Measurements from ENCODE around the gene WASL. TPM values are rescaled to one million over a fixed set of nuclear protein-coding genes. Genes with fewer than 3 reads are reported as not detected.
"Not testable (repeated sequence)": the region's sequence is repeated elsewhere in the genome, so short reads cannot be mapped to it uniquely, and the experiment has no call there.

Gene WASL
- total RNA-seq, 1 experiment from 2014 or later = 32.1 TPM

DNA sequence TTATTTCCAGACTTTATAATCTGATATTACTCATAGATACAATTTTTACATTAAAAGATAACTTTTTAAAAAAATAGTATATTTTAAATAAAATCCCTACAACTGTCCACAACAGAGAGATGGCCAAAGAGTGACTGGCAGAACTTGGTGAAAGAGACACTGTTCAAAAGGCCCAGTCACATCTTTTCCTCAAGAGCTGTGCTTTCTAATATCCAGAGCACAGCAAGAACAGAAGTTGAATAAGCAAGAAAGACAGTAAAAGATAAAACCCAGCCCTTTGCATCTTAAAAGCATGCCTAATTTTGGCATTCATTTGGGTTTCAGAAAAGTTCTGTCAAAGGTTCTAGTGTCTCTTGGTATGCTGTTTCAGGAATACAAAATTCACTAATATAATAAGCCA lies 6.9 kb downstream of the WASL start:
- Histone ChIP-seq H3K27me3 (replicated peaks; ENCODE audit: insufficient read depth, low read depth, low read length, poor library complexity) (no peaks in the 10 kb centered on the region), H3K4me1 (ENCODE audit: insufficient read depth, low read length, poor library complexity, severe bottlenecking) (peaks cover 25% of the 10 kb centered on the region), H3K36me3 (ENCODE audit: insufficient read depth, low read length, poor library complexity, severe bottlenecking) (no peaks in the 10 kb centered on the region), H3K9me3 (ENCODE audit: low read depth, low read length, poor library complexity, severe bottlenecking) (no peaks in the 10 kb centered on the region), H3K4me3 (ENCODE audit: low read depth, low read length, poor library complexity, severe bottlenecking) (no peak overlapping the region), H3K27ac (ENCODE audit: low read depth, low read length, poor library complexity, severe bottlenecking) (no peak overlapping the region)
- CTCF ChIA-PET = no interaction called here
- intact Hi-C loops (cut with micrococcal nuclease; ENCODE audit: unreplicated experiment) = no loop called here
- no TSS peak for BruUV-seq (replicated peaks)
- TF ChIP-seq, protein P1, sequence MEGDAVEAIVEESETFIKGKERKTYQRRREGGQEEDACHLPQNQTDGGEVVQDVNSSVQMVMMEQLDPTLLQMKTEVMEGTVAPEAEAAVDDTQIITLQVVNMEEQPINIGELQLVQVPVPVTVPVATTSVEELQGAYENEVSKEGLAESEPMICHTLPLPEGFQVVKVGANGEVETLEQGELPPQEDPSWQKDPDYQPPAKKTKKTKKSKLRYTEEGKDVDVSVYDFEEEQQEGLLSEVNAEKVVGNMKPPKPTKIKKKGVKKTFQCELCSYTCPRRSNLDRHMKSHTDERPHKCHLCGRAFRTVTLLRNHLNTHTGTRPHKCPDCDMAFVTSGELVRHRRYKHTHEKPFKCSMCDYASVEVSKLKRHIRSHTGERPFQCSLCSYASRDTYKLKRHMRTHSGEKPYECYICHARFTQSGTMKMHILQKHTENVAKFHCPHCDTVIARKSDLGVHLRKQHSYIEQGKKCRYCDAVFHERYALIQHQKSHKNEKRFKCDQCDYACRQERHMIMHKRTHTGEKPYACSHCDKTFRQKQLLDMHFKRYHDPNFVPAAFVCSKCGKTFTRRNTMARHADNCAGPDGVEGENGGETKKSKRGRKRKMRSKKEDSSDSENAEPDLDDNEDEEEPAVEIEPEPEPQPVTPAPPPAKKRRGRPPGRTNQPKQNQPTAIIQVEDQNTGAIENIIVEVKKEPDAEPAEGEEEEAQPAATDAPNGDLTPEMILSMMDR (conservative IDR thresholded peaks at IDR 0.05; ENCODE audit: low read depth, low read length) = no peak
- TF ChIP-seq EZH2 (IDR thresholded peaks at IDR 0.05; ENCODE audit: borderline replicate concordance, low read depth, low read length, poor library complexity, severe bottlenecking) = no peak
- POLR2A ChIA-PET (ENCODE audit: low non-redundant PET) = interaction anchor here (0.6 kb wide), 1 partner anchor 43 kb away, joined by 3 read pairs; no protein-coding TSS in a partner anchor
- no peak for DNase-seq (ENCODE audit: low spot score)

DNA sequence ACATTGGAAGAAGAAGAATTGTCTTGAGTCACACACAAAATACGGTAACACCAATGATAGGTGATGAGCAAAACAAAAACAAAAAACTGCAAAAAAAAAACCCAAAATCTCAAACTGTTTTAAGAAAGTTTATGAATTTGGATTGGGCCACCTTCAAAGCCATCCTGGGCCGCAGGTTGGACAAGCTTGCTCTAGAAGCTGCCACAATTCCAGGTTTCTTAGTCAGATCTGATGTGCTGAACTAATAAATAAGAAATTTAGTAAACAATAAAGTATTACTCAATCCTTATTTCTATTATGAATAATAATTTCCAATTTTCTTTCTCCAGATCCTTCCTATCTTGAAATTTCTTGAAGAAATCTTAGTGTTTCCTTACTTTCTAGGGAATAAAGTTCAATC lies 10.0 kb downstream of the WASL start:
- peaks cover 5% of the 10 kb centered on the region for H3K4me1 ChIP-seq (ENCODE audit: insufficient read depth, low read length, poor library complexity, severe bottlenecking)
- H3K27ac ChIP-seq (ENCODE audit: low read depth, low read length, poor library complexity, severe bottlenecking) = no peak overlapping the region
- H3K36me3 ChIP-seq (ENCODE audit: insufficient read depth, low read length, poor library complexity, severe bottlenecking) = no peaks in the 10 kb centered on the region
- BruUV-seq (replicated peaks) = no TSS peak
- no peaks in the 10 kb centered on the region for H3K27me3 ChIP-seq (replicated peaks; ENCODE audit: insufficient read depth, low read depth, low read length, poor library complexity)
- intact Hi-C loops (cut with micrococcal nuclease; ENCODE audit: unreplicated experiment) = no loop called here
- ChIA-PET CTCF (no interaction called here), POLR2A (ENCODE audit: low non-redundant PET) (no interaction called here)
- H3K4me3 ChIP-seq (ENCODE audit: low read depth, low read length, poor library complexity, severe bottlenecking) = no peak overlapping the region
- no peak for DNase-seq (ENCODE audit: low spot score)
- no peak for TF ChIP-seq EZH2 (IDR thresholded peaks at IDR 0.05; ENCODE audit: borderline replicate concordance, low read depth, low read length, poor library complexity, severe bottlenecking)
- TF ChIP-seq, protein P1 (conservative IDR thresholded peaks at IDR 0.05; ENCODE audit: low read depth, low read length) = no peak
- peaks cover 11% of the 10 kb centered on the region for H3K9me3 ChIP-seq (ENCODE audit: low read depth, low read length, poor library complexity, severe bottlenecking)

DNA sequence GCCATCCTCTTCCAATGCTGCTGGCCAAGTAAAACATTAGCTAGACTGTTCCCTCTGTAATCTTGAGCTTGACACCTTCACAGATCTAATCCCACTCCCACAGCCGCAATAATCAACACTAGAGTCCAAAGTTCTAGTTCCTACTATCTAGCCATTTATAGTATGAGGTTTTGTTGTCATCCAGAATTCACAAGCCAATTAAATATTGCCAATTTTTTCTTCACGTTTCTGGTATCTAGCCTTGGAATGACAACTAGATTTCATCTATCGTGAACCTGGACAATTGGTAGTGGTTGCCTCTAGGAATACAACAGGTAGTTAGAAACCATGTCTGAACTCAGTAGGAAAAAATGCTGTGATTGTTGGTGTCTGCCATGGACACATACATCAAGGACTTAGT lies 10.4 kb downstream of the WASL start:
- POLR2A ChIA-PET (ENCODE audit: low non-redundant PET) = no interaction called here
- CTCF ChIA-PET = no interaction called here

DNA sequence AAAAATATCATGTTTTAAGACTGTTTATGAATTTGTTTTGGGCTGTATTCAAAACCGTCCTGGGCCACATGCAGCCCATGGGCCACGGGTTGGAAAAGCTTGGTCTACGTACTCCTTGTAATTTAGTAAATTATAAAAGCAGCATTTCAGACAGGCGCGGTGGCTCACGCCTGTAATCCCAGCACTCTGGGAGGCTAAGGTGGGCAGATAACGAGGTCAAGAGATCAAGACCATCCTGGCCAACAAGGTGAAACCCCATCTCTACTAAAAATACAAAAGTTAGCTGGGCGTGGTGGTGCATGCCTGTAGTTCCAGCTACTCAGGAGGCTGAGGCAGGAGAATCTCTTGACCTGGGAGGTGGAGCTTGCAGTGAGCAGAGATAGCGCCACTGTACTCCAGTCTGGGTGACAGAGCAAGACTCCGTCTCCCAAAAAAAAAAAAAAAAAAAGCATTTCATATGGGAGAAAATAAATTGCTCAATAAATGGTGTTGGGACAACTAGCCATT lies 11.6 kb downstream of the WASL start:
- peaks cover 19% of the 10 kb centered on the region for H3K9me3 ChIP-seq (ENCODE audit: low read depth, low read length, poor library complexity, severe bottlenecking)
- POLR2A ChIA-PET (ENCODE audit: low non-redundant PET); H3K4me1 ChIP-seq (ENCODE audit: insufficient read depth, low read length, poor library complexity, severe bottlenecking); H3K36me3 ChIP-seq (ENCODE audit: insufficient read depth, low read length, poor library complexity, severe bottlenecking); intact Hi-C loops (cut with micrococcal nuclease; ENCODE audit: unreplicated experiment); H3K4me3 ChIP-seq (ENCODE audit: low read depth, low read length, poor library complexity, severe bottlenecking); BruUV-seq (replicated peaks); H3K27me3 ChIP-seq (replicated peaks; ENCODE audit: insufficient read depth, low read depth, low read length, poor library complexity); CTCF ChIA-PET; H3K27ac ChIP-seq (ENCODE audit: low read depth, low read length, poor library complexity, severe bottlenecking); DNase-seq (ENCODE audit: low spot score): not testable (repeated sequence)

More for the DNA sequence above, 10.4 kb downstream of the WASL start:
- Histone ChIP-seq H3K4me1 (ENCODE audit: insufficient read depth, low read length, poor library complexity, severe bottlenecking) (peaks cover under 1% of the 10 kb centered on the region), H3K9me3 (ENCODE audit: low read depth, low read length, poor library complexity, severe bottlenecking) (peaks cover 11% of the 10 kb centered on the region), H3K27ac (ENCODE audit: low read depth, low read length, poor library complexity, severe bottlenecking) (no peak overlapping the region), H3K4me3 (ENCODE audit: low read depth, low read length, poor library complexity, severe bottlenecking) (no peak overlapping the region), H3K36me3 (ENCODE audit: insufficient read depth, low read length, poor library complexity, severe bottlenecking) (no peaks in the 10 kb centered on the region), H3K27me3 (replicated peaks; ENCODE audit: insufficient read depth, low read depth, low read length, poor library complexity) (no peaks in the 10 kb centered on the region)
- TF ChIP-seq EZH2 (IDR thresholded peaks at IDR 0.05; ENCODE audit: borderline replicate concordance, low read depth, low read length, poor library complexity, severe bottlenecking) = no peak
- TF ChIP-seq, protein P1 (conservative IDR thresholded peaks at IDR 0.05; ENCODE audit: low read depth, low read length) = no peak
- intact Hi-C loops (cut with micrococcal nuclease; ENCODE audit: unreplicated experiment) = no loop called here
- DNase-seq (ENCODE audit: low spot score) = no peak
- no TSS peak for BruUV-seq (replicated peaks)

Data from A673 (cell line).